HG03354 (cell line): Measurements from ENCODE around the gene EFNB3.

Experiments used
- ATAC-seq: cut with Tn5 transposase; IDR thresholded peaks from one replicate; pipeline ENCODE4 v1.9.1; 2021; ENCODE audit warnings: mild to moderate bottlenecking; ENCODE audit not compliant: unreplicated experiment, poor library complexity, severe bottlenecking

EFNB3 gene

GRCh38 chr17:7754656-7755055 lies 49.7 kb downstream of the EFNB3 start:
- ATAC-seq: no peak

- no peak for ATAC-seq
These were observed 50.3 kb downstream of the EFNB3 start for GRCh38 chr17:7755095-7755890.

GRCh38 chr17:7756968-7757367 lies 52.0 kb downstream of the EFNB3 start:
- ATAC-seq: no peak
